RWPE1 (cell line): ENCODE measurements around the gene CCDC144A.
"Not testable (repeated sequence)": the region's sequence is repeated elsewhere in the genome, so short reads cannot be mapped to it uniquely, and the experiment has no call there.

Experiments used
- CTCF ChIA-PET: fragments of 350-600 bp; sonication (Branson Sonifier 250); formaldehyde crosslinking; extraction: SDS; loops from one replicate; lab custom pipeline; 2021; lab: Yijun Ruan, JAX
- POLR2A ChIA-PET: fragments of 400-600 bp; formaldehyde crosslinking; extraction: SDS; loops from one replicate; lab custom pipeline; 2020; ENCODE audit warnings: antibody characterized with exemption; ENCODE audit not compliant: low non-redundant PET; lab: Yijun Ruan, JAX
- DNase-seq: peaks from one replicate; pipeline ENCODE4 v3.0.0; 2012; ENCODE audit warnings: low spot score
- H3K27ac ChIP-seq: fragments of 450-650 bp; 2 replicates; pipeline ENCODE4 v1.5.1; 2017
- TF ChIP-seq, protein P1 (sequence below): fragments of 450-650 bp; conservative IDR thresholded peaks from 2 replicates; pipeline ENCODE4 v1.5.1; 2017; ENCODE audit warnings: low read depth, mild to moderate bottlenecking

Gene CCDC144A

GRCh38 chr17:16807620-16808019 is 117.6 kb downstream of the CCDC144A start:
- H3K27ac ChIP-seq, DNase-seq, POLR2A ChIA-PET, CTCF ChIA-PET: not testable (repeated sequence)

DNA sequence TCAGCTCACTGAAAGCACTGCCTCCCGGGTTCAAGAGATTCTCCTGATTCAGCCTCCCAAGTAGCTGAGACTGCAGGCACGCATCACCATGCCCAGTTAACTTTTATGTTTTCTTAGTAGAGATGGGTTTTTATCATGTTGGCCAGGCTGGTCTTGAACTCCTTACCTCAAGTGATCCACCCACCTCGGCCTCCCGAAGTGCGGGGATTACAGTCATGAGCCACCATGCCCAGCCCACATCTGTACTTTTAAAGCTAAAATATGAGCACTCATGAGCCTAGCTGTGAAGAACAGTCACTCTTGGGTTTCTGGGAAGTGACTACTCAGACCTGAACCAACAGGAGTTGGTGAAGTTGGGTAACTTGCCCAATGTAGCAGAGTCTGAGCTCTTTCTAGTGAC is 120.2 kb downstream of the CCDC144A start:
- POLR2A ChIA-PET, CTCF ChIA-PET, DNase-seq, H3K27ac ChIP-seq: not testable (repeated sequence)

DNA sequence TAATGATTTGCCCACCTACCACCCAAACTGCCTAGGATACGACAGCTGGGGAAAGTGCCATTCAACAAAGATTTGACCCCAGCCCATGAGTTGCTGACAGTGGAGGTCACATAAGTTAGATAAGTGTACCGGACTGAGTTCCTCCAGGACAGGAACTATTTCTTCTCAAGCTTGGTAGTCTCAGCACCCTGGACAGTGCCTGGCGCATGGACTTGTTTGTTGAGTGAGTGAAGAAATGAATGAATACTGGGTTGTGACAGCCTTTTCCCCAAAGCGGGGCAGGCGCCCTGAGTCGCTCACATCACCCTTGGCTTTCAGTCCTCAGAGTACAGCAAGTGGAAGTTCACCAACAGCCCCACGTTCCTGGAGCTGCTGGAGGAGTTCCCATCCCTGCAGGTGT is 122.1 kb downstream of the CCDC144A start:
- DNase-seq, POLR2A ChIA-PET, H3K27ac ChIP-seq, CTCF ChIA-PET: not testable (repeated sequence)

GRCh38 chr17:16814439-16814838 is 124.4 kb downstream of the CCDC144A start:
- TF ChIP-seq, protein P1, sequence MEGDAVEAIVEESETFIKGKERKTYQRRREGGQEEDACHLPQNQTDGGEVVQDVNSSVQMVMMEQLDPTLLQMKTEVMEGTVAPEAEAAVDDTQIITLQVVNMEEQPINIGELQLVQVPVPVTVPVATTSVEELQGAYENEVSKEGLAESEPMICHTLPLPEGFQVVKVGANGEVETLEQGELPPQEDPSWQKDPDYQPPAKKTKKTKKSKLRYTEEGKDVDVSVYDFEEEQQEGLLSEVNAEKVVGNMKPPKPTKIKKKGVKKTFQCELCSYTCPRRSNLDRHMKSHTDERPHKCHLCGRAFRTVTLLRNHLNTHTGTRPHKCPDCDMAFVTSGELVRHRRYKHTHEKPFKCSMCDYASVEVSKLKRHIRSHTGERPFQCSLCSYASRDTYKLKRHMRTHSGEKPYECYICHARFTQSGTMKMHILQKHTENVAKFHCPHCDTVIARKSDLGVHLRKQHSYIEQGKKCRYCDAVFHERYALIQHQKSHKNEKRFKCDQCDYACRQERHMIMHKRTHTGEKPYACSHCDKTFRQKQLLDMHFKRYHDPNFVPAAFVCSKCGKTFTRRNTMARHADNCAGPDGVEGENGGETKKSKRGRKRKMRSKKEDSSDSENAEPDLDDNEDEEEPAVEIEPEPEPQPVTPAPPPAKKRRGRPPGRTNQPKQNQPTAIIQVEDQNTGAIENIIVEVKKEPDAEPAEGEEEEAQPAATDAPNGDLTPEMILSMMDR: no peak
- CTCF ChIA-PET: no interaction called here
- no peak for DNase-seq
- no peak overlapping the region for H3K27ac ChIP-seq
- POLR2A ChIA-PET: no interaction called here

- ChIA-PET POLR2A (interaction anchor here (0.7 kb wide), 1 partner anchor 1013 kb away, joined by 3 read pairs; no protein-coding TSS in a partner anchor), CTCF (interaction anchor here (0.6 kb wide), 1 partner anchor 98 kb away, joined by 3 read pairs; no protein-coding TSS in a partner anchor)
- DNase-seq: no peak
- no peak overlapping the region for H3K27ac ChIP-seq
- TF ChIP-seq, protein P1: no peak
These were observed 127.2 kb downstream of the CCDC144A start for GRCh38 chr17:16817201-16817600.

- H3K27ac ChIP-seq, POLR2A ChIA-PET, DNase-seq: not testable (repeated sequence)
- CTCF ChIA-PET: interaction anchor here (0.6 to 0.7 kb wide), 3 partner anchors 98 to 112 kb away, joined by 3 read pairs; no protein-coding TSS in a partner anchor
These were observed 127.9 kb downstream of the CCDC144A start for GRCh38 chr17:16817940-16818339.

GRCh38 chr17:16818340-16818739 is 128.3 kb downstream of the CCDC144A start:
- TF ChIP-seq, protein P1: no peak
- no peak overlapping the region for H3K27ac ChIP-seq
- no peak for DNase-seq
- ChIA-PET CTCF (interaction anchor here (0.6 to 0.7 kb wide), 2 partner anchors 111 to 112 kb away, joined by 3 read pairs; no protein-coding TSS in a partner anchor), POLR2A (no interaction called here)

GRCh38 chr17:16818821-16819683 is 129.0 kb downstream of the CCDC144A start:
- TF ChIP-seq, protein P1: no peak
- ChIA-PET POLR2A (no interaction called here), CTCF (interaction anchor here (0.7 kb wide), 1 partner anchor 111 kb away, joined by 3 read pairs; no protein-coding TSS in a partner anchor)
- DNase-seq: no peak
- H3K27ac ChIP-seq: no peak overlapping the region
